Lower leg skin (tissue), 3 donors: ENCODE data around the gene RGS13.

ENCODE experiments used
- POLR2A ChIP-seq, 2 donors: fragments of 450-650 bp; IDR thresholded peaks; one replicate each; pipeline ENCODE4 v1.6.1; 2016 to 2017; ENCODE audit warnings: antibody characterized with exemption in 2 of 2, mild to moderate bottlenecking in 1 of 2, moderate library complexity in 1 of 2
- TF ChIP-seq, protein P1 (sequence below), 3 donors: fragments of 450-650 bp; IDR thresholded peaks; one replicate each; pipeline ENCODE4 v1.5.1; 2016; ENCODE audit warnings: antibody characterized with exemption in 3 of 3, mild to moderate bottlenecking in 3 of 3, moderate library complexity in 2 of 3

DNA sequence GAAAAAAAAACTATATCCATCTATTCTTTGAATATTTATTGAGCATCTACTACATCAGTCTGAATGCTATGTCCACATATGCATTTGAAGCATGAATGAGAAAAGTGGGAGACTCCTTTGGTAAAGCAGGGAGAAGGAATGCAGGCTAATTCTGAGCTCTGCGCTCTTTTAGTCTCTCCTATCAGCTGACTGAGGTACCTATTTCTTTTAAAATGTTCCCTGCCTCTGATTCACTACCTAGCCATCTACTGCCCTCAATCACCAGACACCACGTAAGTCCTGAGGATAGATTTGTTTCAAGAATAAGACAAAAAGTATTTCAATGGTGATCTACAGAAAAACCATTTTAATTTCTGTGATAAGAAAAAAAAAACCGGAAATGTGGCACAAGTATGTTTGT is 3.8 kb upstream of the RGS13 start:
- TF ChIP-seq POLR2A (IDR thresholded peaks at IDR 0.05) = no peak
- TF ChIP-seq, protein P1, sequence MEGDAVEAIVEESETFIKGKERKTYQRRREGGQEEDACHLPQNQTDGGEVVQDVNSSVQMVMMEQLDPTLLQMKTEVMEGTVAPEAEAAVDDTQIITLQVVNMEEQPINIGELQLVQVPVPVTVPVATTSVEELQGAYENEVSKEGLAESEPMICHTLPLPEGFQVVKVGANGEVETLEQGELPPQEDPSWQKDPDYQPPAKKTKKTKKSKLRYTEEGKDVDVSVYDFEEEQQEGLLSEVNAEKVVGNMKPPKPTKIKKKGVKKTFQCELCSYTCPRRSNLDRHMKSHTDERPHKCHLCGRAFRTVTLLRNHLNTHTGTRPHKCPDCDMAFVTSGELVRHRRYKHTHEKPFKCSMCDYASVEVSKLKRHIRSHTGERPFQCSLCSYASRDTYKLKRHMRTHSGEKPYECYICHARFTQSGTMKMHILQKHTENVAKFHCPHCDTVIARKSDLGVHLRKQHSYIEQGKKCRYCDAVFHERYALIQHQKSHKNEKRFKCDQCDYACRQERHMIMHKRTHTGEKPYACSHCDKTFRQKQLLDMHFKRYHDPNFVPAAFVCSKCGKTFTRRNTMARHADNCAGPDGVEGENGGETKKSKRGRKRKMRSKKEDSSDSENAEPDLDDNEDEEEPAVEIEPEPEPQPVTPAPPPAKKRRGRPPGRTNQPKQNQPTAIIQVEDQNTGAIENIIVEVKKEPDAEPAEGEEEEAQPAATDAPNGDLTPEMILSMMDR (IDR thresholded peaks at IDR 0.05) = no peak
